GM12874 (cell line): ENCODE data around the gene PRR18.

Source experiments
- CTCF ChIP-seq: IDR thresholded peaks from 2 replicates; pipeline ENCODE4 v1.5.1; 2011; ENCODE audit warnings: low read depth, mild to moderate bottlenecking, control low read depth, low read length, moderate library complexity; ENCODE audit not compliant: insufficient read depth

The PRR18 gene

GRCh38 chr6:166300357-166300987, 7.7 kb downstream of the PRR18 start:
- no peak for TF ChIP-seq CTCF

- no peak for TF ChIP-seq CTCF
Measured at GRCh38 chr6:166297606-166298005, 10.6 kb downstream of the PRR18 start.

GRCh38 chr6:166296035-166296883, 11.9 kb downstream of the PRR18 start:
- TF ChIP-seq CTCF = no peak

- TF ChIP-seq CTCF = no peak
Measured at GRCh38 chr6:166293731-166294584, 14.2 kb downstream of the PRR18 start.

- TF ChIP-seq CTCF = no peak
Measured at GRCh38 chr6:166289207-166290060, 18.8 kb downstream of the PRR18 start.

GRCh38 chr6:166286839-166287271, 21.3 kb downstream of the PRR18 start:
- TF ChIP-seq CTCF = no peak
